Mesendoderm (in vitro differentiated cells): ENCODE data around the gene ADAM12.

Experiments used
- DNase-seq: peaks from one replicate; pipeline ENCODE4 v3.0.0; 2013
- H2AK5ac ChIP-seq: 2 replicates; pipeline ENCODE4 v1.6.1; 2013; ENCODE audit warnings: low read length, inconsistent platforms
- H2BK120ac ChIP-seq: 2 replicates; pipeline ENCODE4 v1.6.1; 2013; ENCODE audit warnings: low read depth, mild to moderate bottlenecking, low read length, moderate library complexity, mixed read lengths
- H2BK15ac ChIP-seq: replicated peaks from 2 replicates; pipeline ENCODE4 v1.6.1; 2013; ENCODE audit warnings: low read depth, mild to moderate bottlenecking, moderate library complexity
- H2BK5ac ChIP-seq: 2 replicates; pipeline ENCODE4 v1.6.1; 2013; ENCODE audit warnings: low read length, inconsistent platforms
- H3K18ac ChIP-seq: 2 replicates; pipeline ENCODE4 v1.6.1; 2013; ENCODE audit warnings: mild to moderate bottlenecking, low read length, mixed read lengths
- H3K23ac ChIP-seq: one replicate; pipeline ENCODE4 v1.6.1; 2013; ENCODE audit warnings: low read length
- H3K27ac ChIP-seq: 2 replicates; pipeline ENCODE4 v1.5.1; 2013; ENCODE audit warnings: low read depth, mild to moderate bottlenecking, inconsistent platforms, low read length, moderate library complexity
- H3K27me3 ChIP-seq: 2 replicates; pipeline ENCODE4 v1.6.1; 2013; ENCODE audit warnings: low read length, control low read depth, mild to moderate bottlenecking, inconsistent platforms; ENCODE audit not compliant: insufficient read depth, poor library complexity
- H3K36me3 ChIP-seq: 2 replicates; pipeline ENCODE4 v1.6.1; 2013; ENCODE audit warnings: low read length, inconsistent platforms; ENCODE audit not compliant: control insufficient read depth, insufficient read depth
- H3K4ac ChIP-seq: one replicate; pipeline ENCODE4 v1.6.1; 2013; ENCODE audit warnings: low read depth, mild to moderate bottlenecking, low read length, moderate library complexity
- H3K4me1 ChIP-seq: 2 replicates; pipeline ENCODE4 v1.6.1; 2013; ENCODE audit warnings: low read depth, low read length, inconsistent platforms; ENCODE audit not compliant: control insufficient read depth
- H3K4me2 ChIP-seq: 2 replicates; pipeline ENCODE4 v1.6.1; 2013; ENCODE audit warnings: low read length
- H3K4me3 ChIP-seq: 2 replicates; pipeline ENCODE4 v1.5.1; 2013; ENCODE audit warnings: mild to moderate bottlenecking, low read length
- H3K56ac ChIP-seq: one replicate; pipeline ENCODE4 v1.6.1; 2013; ENCODE audit warnings: low read length
- H3K79me1 ChIP-seq: 2 replicates; pipeline ENCODE4 v1.6.1; 2013; ENCODE audit warnings: low read length, inconsistent platforms
- H3K79me2 ChIP-seq: 2 replicates; pipeline ENCODE4 v1.6.1; 2013; ENCODE audit warnings: mild to moderate bottlenecking, low read length; ENCODE audit not compliant: control insufficient read depth, insufficient read depth
- H3K9ac ChIP-seq: 2 replicates; pipeline ENCODE4 v1.6.1; 2013; ENCODE audit warnings: low read length, inconsistent platforms
- H4K5ac ChIP-seq: one replicate; pipeline ENCODE4 v1.6.1; 2013; ENCODE audit warnings: low read length
- H4K8ac ChIP-seq: one replicate; pipeline ENCODE4 v1.6.1; 2013; ENCODE audit warnings: low read depth, mild to moderate bottlenecking, control low read depth, low read length, moderate library complexity
- WGBS: extraction: QIAGEN DNeasy Blood & Tissue Kit; methylation state at CpG from one replicate; pipeline ENCODE4 v1.1.7; 2013; ENCODE audit warnings: low lambda C conversion rate, missing lambda C conversion rate; ENCODE audit not compliant: insufficient coverage; ENCODE audit errors: extremely low coverage; 5-methylcytosine and 5-hydroxymethylcytosine counted together

Gene ADAM12

DNA sequence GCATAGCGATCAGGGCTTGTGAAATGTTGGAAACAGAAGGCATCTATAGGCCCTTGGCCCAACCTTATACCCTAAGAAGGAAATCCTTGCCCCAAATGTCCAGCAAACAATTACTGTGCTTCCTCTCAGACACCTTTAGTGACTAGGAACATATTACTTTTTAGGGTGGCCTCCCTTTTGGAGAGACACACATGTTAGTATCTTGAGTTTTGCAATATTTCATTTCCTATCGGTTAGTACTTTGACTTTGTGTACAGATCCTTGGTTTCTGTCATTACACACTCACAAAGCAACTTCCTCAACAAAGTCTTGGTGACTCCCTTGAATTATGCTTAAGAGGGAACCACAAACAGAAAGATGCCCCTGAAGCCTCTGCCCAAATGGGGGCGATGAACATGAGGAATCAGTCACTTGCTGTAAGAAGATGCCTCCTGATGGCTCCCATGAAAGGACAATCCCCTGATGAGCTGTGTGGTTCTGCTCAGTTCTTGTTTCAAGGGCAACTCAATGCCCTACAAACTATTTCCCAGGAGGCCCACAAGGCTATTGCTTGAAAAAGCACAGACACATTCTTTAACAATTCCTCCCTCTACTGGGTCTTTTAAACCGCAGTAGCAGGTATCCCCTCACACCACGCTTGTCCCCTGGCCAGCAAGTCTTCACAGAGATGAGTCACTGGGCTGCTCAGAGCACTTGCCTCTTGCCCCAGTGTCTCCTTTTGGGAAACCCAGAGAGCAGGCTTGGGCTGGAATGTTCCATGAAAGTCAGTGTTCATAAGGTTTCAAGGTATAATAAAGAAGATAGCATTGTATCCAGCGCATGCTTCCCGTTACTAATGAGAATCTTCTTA is 295.7 kb downstream of the ADAM12 start:
- H3K79me1 ChIP-seq, result no peaks in the 10 kb centered on the region
- H3K27me3 ChIP-seq, result no peaks in the 10 kb centered on the region
- no peak overlapping the region for H3K27ac ChIP-seq
- H3K18ac ChIP-seq, result no peak overlapping the region
- H3K4me2 ChIP-seq, result no peak overlapping the region
- H2BK15ac ChIP-seq, result no peak overlapping the region
- no peaks in the 10 kb centered on the region for H3K4me1 ChIP-seq
- H2AK5ac ChIP-seq, result no peak overlapping the region
- no peak overlapping the region for H3K4me3 ChIP-seq
- H3K79me2 ChIP-seq, result no peaks in the 10 kb centered on the region
- no peak overlapping the region for H2BK5ac ChIP-seq
- no peak overlapping the region for H4K5ac ChIP-seq
- H4K8ac ChIP-seq, result no peak overlapping the region
- no peak for DNase-seq
- H2BK120ac ChIP-seq, result no peak overlapping the region
- H3K56ac ChIP-seq, result no peak overlapping the region
- no peaks in the 10 kb centered on the region for H3K36me3 ChIP-seq
- H3K4ac ChIP-seq, result no peak overlapping the region
- no peak overlapping the region for H3K23ac ChIP-seq
- no CpG with 5 or more reads among the region's 7 CpGs for WGBS
- H3K9ac ChIP-seq, result no peak overlapping the region

DNA sequence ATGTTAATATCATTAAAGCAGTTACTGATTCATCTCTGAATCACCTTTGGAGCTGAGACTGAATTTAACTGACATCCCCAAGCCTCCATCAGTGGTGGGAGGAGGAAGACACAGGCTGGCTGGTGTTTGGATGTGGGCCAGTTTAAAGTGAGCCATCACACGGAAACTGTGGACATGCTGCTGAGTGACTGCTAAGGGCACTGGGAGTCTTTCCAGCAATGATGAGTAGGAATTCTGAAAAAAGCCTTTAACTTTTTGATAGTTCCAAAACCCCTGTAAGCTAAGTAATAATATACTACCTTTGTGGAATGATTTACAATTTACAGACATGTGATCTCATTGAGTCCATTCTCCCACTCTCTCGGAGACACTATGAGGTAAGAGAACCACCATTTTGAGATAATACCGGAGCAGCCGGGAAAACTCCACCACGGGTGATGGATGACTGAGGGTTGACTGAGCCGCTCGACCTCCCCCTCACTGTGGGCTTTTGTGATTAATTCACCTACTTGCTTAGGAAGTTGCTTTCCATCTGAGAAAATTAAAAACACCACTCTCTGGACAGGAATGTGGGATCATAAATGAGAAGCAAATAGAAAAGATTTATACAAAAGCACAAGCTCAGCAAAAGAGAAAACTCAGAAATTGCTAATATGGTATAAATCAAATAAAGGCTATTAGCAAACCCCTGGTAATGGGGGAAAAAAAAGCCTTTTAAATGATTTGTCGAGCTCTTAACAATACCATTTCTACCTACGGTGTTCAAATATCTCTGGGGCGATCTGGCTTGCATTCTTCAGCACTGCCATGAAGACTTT is 297.2 kb downstream of the ADAM12 start:
- Histone ChIP-seq H2BK5ac (no peak overlapping the region), H3K4ac (no peak overlapping the region), H3K23ac (no peak overlapping the region), H3K27ac (no peak overlapping the region), H3K27me3 (no peaks in the 10 kb centered on the region), H3K79me1 (no peaks in the 10 kb centered on the region), H3K9ac (no peak overlapping the region), H3K79me2 (no peaks in the 10 kb centered on the region), H4K8ac (no peak overlapping the region), H4K5ac (no peak overlapping the region), H3K56ac (no peak overlapping the region), H3K4me1 (no peaks in the 10 kb centered on the region), H2BK120ac (no peak overlapping the region), H3K36me3 (no peaks in the 10 kb centered on the region), H3K4me3 (no peak overlapping the region), H3K18ac (no peak overlapping the region), H2BK15ac (no peak overlapping the region), H3K4me2 (no peak overlapping the region), H2AK5ac (no peak overlapping the region)
- DNase-seq, result no peak
- no CpG with 5 or more reads among the region's 10 CpGs for WGBS

DNA sequence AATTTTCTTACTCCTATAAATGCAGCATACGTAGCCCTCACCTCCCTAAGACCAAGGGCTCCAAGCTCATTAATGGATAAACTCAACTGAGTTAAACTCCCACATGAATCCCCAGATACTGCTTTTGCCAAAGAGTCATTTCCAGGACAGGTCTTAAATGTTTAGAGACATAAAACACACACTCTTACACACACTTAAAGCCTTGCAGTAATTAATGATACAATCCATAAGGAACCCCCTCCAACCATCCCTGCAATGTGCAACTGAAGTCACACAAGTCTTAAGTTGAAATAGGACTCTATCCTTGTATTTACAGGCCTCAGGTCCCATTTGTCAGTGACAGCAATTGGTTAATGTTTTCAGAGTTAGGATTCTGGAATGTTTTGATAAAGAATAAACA is 297.8 kb downstream of the ADAM12 start:
- Histone ChIP-seq H3K4ac (no peak overlapping the region), H3K27me3 (no peaks in the 10 kb centered on the region), H3K79me2 (no peaks in the 10 kb centered on the region), H3K4me2 (no peak overlapping the region), H2BK5ac (no peak overlapping the region), H2BK120ac (no peak overlapping the region), H3K4me3 (no peak overlapping the region), H3K27ac (no peak overlapping the region), H3K9ac (no peak overlapping the region), H3K79me1 (no peaks in the 10 kb centered on the region), H3K23ac (no peak overlapping the region), H4K5ac (no peak overlapping the region), H4K8ac (no peak overlapping the region), H3K36me3 (no peaks in the 10 kb centered on the region), H2AK5ac (no peak overlapping the region), H3K56ac (no peak overlapping the region), H2BK15ac (no peak overlapping the region), H3K18ac (no peak overlapping the region), H3K4me1 (no peaks in the 10 kb centered on the region)
- DNase-seq, result no peak
- no CpG with 5 or more reads among the region's 1 CpG for WGBS

DNA sequence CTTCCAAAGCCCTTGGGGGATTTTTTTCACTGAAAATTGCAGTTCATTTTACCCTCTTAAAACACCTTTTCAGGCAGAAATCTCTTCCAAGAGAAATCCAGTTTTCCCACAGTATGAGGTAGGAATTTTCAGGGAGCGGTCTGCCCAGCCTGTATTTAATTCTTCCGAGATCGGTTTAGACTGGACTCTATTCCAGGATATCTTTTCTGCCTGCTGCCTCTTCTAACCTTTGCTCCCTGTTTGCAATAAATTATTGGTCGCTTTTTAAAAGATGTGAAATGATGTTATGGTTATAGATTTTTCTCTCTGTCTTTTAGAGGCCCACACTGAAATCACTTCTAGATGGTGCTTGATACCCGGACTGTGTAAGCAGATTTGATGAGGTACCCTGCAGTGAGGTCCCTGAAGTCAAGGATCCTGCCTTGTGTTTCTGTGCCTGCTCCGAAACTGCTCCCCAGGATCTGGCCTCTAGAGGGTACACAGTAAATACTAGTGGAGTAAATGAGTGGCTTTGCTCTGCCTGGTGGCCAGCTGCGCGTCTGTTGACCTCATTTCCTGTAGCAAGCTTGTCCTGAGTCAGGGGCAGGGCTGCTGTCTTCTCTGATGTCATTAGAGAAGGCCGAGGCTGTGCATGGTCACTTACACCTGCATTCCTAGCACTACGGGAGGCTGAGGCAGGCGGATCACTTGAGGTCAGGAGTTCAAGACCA is 300.3 kb downstream of the ADAM12 start:
- no CpG with 5 or more reads among the region's 11 CpGs for WGBS
- no peaks in the 10 kb centered on the region for H3K4me1 ChIP-seq
- no peak overlapping the region for H3K56ac ChIP-seq

DNA sequence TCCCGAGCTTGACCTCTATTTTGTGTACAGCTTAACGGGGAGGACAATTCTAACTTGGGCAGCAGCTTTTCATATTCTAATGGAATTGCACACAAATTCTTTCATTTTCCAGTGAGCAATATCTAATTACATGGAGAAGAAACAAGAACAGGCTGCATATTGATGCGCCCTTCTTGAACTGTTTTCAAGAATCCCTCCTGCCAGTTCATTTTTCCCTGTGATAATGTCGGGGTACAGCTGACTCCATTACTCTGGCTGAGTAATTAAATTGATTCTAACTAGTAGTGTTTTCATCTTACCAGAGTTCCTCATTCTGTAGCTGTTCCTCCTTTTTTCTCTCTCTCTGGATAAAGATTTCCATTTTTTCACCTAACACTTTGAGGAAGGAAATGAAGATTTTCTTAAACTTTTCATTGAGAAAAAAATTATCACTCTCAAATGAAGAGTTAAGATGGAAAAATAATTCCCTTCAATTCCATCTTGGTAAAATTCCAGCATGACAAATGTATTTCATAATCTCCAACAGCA is 301.1 kb downstream of the ADAM12 start:
- H3K36me3 ChIP-seq, result no peaks in the 10 kb centered on the region
- no peak overlapping the region for H3K4ac ChIP-seq
- H3K4me3 ChIP-seq, result no peak overlapping the region
- H3K27ac ChIP-seq, result no peak overlapping the region
- WGBS, result no CpG with 5 or more reads among the region's 4 CpGs
- no peak overlapping the region for H4K8ac ChIP-seq
- no peaks in the 10 kb centered on the region for H3K79me1 ChIP-seq
- DNase-seq, result no peak
- no peak overlapping the region for H3K9ac ChIP-seq
- no peak overlapping the region for H3K4me2 ChIP-seq
- H4K5ac ChIP-seq, result no peak overlapping the region
- H3K27me3 ChIP-seq, result no peaks in the 10 kb centered on the region
- no peak overlapping the region for H2BK15ac ChIP-seq
- no peaks in the 10 kb centered on the region for H3K4me1 ChIP-seq
- no peak overlapping the region for H2AK5ac ChIP-seq
- H3K79me2 ChIP-seq, result no peaks in the 10 kb centered on the region
- H3K23ac ChIP-seq, result no peak overlapping the region
- no peak overlapping the region for H2BK120ac ChIP-seq
- H2BK5ac ChIP-seq, result no peak overlapping the region
- no peak overlapping the region for H3K56ac ChIP-seq
- H3K18ac ChIP-seq, result no peak overlapping the region

More for the DNA sequence above, 300.3 kb downstream of the ADAM12 start:
- H3K9ac ChIP-seq, result no peak overlapping the region
- no peak overlapping the region for H2BK15ac ChIP-seq
- no peak overlapping the region for H3K4me2 ChIP-seq
- no peaks in the 10 kb centered on the region for H3K36me3 ChIP-seq
- no peak overlapping the region for H4K5ac ChIP-seq
- H3K79me2 ChIP-seq, result no peaks in the 10 kb centered on the region
- no peak overlapping the region for H3K18ac ChIP-seq
- peak; percentile 85 for DNase-seq
- no peak overlapping the region for H2AK5ac ChIP-seq
- no peaks in the 10 kb centered on the region for H3K27me3 ChIP-seq
- H3K27ac ChIP-seq, result no peak overlapping the region
- H4K8ac ChIP-seq, result no peak overlapping the region
- no peak overlapping the region for H3K23ac ChIP-seq
- H3K79me1 ChIP-seq, result no peaks in the 10 kb centered on the region
- H3K4me3 ChIP-seq, result no peak overlapping the region
- no peak overlapping the region for H2BK5ac ChIP-seq
- no peak overlapping the region for H3K4ac ChIP-seq
- no peak overlapping the region for H2BK120ac ChIP-seq
